Activated T-cell treated with anti-CD3 and anti-CD28 coated beads, Interleukin-2, amount 50 U/mL, for 24 hours (primary cell): Measurements from ENCODE around the gene MASP1.

Source experiments
- DNase-seq: peaks from one replicate; pipeline ENCODE4 v3.0.0-alpha.2; 2020
- H3K27ac Mint-ChIP-seq: 2 replicates; pipeline ENCODE4 v1.8.0; 2020; ENCODE audit warnings: mild to moderate bottlenecking, mixed read lengths
- H3K27me3 Mint-ChIP-seq: 2 replicates; pipeline ENCODE4 v1.8.0; 2020; ENCODE audit warnings: mixed read lengths
- H3K36me3 Mint-ChIP-seq: 2 replicates; pipeline ENCODE4 v1.8.0; 2020; ENCODE audit warnings: low read depth, mixed read lengths
- H3K4me1 Mint-ChIP-seq: 2 replicates; pipeline ENCODE4 v1.8.0; 2020; ENCODE audit warnings: low read depth, mixed read lengths
- H3K4me3 Mint-ChIP-seq: 2 replicates; pipeline ENCODE4 v1.8.0; 2020; ENCODE audit warnings: mild to moderate bottlenecking, moderate library complexity, mixed read lengths
- H3K9me3 Mint-ChIP-seq: 2 replicates; pipeline ENCODE4 v1.8.0; 2020; ENCODE audit warnings: mixed read lengths

Gene MASP1

DNA sequence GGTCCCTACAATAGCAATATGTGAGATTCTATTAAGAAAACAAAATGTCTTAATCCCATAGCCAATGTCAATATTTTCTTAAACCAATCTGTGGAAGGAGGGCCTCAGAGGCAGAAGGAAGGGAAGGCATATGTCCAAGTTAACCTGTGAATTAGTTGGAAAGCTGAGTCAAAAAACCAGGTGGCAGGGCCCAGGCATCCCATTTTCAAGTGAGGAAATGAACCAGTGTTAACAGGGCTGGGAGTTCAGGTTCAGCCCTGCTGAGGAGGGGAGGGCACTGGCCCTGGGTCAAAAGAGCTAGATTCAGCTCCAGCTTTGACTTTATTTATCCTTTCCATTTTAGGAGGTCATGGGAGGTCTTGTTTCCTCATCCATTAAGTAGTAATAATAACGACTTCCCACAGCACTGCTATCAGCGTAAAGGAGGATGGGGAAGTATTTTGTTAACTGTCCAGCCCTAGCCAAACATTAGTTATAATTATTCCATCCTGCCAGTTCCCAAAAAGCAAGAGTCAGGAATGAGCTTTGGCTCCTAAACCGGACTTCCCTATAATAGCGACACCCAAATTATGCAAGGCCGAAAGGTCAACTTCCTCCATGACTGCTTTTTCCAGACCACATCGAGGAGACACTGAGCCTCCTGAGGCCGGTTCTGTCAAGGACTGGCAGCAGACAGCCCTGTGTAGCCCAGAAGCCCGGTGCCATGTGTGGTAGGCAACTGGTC, 3.2 kb downstream of the MASP1 start:
- no peak for DNase-seq
- H3K9me3 Mint-ChIP-seq: no peaks in the 10 kb centered on the region
- peaks cover 7% of the 10 kb centered on the region for H3K4me1 Mint-ChIP-seq
- H3K27me3 Mint-ChIP-seq: peaks cover 50% of the 10 kb centered on the region
- no peak overlapping the region for H3K27ac Mint-ChIP-seq
- H3K36me3 Mint-ChIP-seq: no peaks in the 10 kb centered on the region
- no peak overlapping the region for H3K4me3 Mint-ChIP-seq

DNA sequence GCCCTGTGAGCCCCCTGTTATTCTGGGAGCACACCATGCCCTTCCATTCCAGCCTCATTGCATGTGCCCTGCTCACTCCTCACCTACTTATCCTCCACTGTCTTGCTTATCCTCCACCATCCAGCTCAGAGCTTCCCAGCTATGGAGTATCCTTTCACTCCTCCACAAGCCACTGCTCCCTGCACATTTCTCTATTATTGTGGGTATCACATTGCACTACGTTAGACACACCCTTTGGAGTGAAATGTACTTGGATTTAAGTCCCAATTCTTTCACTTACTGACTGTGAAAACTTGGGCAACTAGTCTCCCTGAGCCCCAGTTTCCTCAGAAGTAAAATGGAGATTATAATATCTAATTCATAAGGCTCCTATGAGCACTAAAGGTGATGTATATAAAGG, 4.3 kb downstream of the MASP1 start:
- H3K36me3 Mint-ChIP-seq: no peaks in the 10 kb centered on the region
- DNase-seq: no peak
- H3K27ac Mint-ChIP-seq: no peak overlapping the region
- no peak overlapping the region for H3K4me3 Mint-ChIP-seq
- no peaks in the 10 kb centered on the region for H3K9me3 Mint-ChIP-seq
- peaks cover 46% of the 10 kb centered on the region for H3K27me3 Mint-ChIP-seq
- H3K4me1 Mint-ChIP-seq: no peaks in the 10 kb centered on the region

DNA sequence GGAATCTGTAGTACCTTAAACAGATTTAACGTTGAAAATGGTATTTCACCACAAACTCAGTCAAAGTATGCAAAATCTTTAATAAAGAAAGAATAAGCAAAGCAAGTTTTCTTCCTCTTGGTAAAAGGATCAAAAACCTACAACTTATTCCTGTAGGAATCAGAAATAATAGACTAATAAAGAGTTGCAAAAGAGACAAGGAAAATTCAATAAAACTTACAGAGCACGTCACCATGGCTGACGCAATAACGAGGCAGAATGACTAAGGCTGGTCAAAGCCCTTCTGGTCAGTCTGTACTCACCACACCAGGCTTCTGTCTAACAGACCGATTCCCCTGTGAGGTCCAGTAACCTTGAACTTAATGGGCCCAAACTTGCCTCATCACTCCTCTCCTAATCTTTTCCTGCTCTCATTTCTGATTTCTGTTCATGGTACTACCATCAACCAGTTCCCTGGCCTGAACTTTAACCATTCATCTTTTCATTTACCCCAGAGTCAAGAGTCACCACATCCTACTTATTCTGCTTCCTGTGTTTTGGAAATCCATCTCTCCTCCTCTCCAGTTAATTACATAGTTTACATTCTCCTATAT, 5.0 kb downstream of the MASP1 start:
- Mint-ChIP-seq H3K4me3 (no peak overlapping the region), H3K9me3 (no peaks in the 10 kb centered on the region), H3K4me1 (no peaks in the 10 kb centered on the region), H3K36me3 (no peaks in the 10 kb centered on the region), H3K27ac (no peak overlapping the region), H3K27me3 (peaks cover 43% of the 10 kb centered on the region)
- no peak for DNase-seq

GRCh38 chr3:187281191-187281714, 10.3 kb downstream of the MASP1 start:
- no peaks in the 10 kb centered on the region for H3K36me3 Mint-ChIP-seq
- H3K4me3 Mint-ChIP-seq: no peak overlapping the region
- H3K9me3 Mint-ChIP-seq: no peaks in the 10 kb centered on the region
- H3K27me3 Mint-ChIP-seq: peaks cover 22% of the 10 kb centered on the region
- DNase-seq: no peak
- H3K4me1 Mint-ChIP-seq: no peaks in the 10 kb centered on the region
- H3K27ac Mint-ChIP-seq: no peak overlapping the region

GRCh38 chr3:187280644-187281043, 10.9 kb downstream of the MASP1 start:
- no peaks in the 10 kb centered on the region for H3K36me3 Mint-ChIP-seq
- no peak overlapping the region for H3K4me3 Mint-ChIP-seq

DNA sequence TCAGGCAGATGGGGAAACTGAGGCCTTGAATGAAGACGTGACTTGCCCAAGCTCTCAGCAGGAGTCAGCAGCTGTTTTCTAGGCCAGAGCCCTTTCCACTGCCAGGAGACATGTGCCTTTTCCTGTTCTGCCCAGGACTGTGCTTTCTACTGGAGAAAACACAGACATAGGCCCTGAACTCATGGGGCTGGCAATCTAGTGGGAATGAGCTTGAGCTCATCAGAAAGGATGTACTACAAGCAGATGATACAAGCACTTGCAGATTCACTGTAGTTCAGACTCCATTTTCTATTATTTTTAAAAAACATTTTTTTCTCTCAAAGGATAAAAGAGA, 14.4 kb downstream of the MASP1 start:
- DNase-seq: no peak
- H3K27me3 Mint-ChIP-seq: peaks cover 14% of the 10 kb centered on the region
- H3K4me3 Mint-ChIP-seq: no peak overlapping the region
- no peak overlapping the region for H3K27ac Mint-ChIP-seq
- no peaks in the 10 kb centered on the region for H3K9me3 Mint-ChIP-seq
- no peaks in the 10 kb centered on the region for H3K4me1 Mint-ChIP-seq
- no peaks in the 10 kb centered on the region for H3K36me3 Mint-ChIP-seq

More at GRCh38 chr3:187280644-187281043, 10.9 kb downstream of the MASP1 start:
- Mint-ChIP-seq H3K27me3 (peaks cover 22% of the 10 kb centered on the region), H3K9me3 (no peaks in the 10 kb centered on the region), H3K4me1 (no peaks in the 10 kb centered on the region), H3K27ac (no peak overlapping the region)
- no peak for DNase-seq

- no peaks in the 10 kb centered on the region for H3K9me3 Mint-ChIP-seq
- H3K27me3 Mint-ChIP-seq: peaks cover 13% of the 10 kb centered on the region
- no peaks in the 10 kb centered on the region for H3K4me1 Mint-ChIP-seq
Measured at GRCh38 chr3:187276397-187277128, 15.0 kb downstream of the MASP1 start.

GRCh38 chr3:187274977-187275338, 16.6 kb downstream of the MASP1 start:
- Mint-ChIP-seq H3K9me3 (no peaks in the 10 kb centered on the region), H3K27ac (no peak overlapping the region), H3K4me3 (no peak overlapping the region), H3K36me3 (no peaks in the 10 kb centered on the region), H3K4me1 (no peaks in the 10 kb centered on the region), H3K27me3 (peaks cover 8% of the 10 kb centered on the region)
- DNase-seq: no peak

More at GRCh38 chr3:187276397-187277128, 15.0 kb downstream of the MASP1 start:
- no peak overlapping the region for H3K27ac Mint-ChIP-seq
- DNase-seq: no peak
- no peak overlapping the region for H3K4me3 Mint-ChIP-seq
- no peaks in the 10 kb centered on the region for H3K36me3 Mint-ChIP-seq

DNA sequence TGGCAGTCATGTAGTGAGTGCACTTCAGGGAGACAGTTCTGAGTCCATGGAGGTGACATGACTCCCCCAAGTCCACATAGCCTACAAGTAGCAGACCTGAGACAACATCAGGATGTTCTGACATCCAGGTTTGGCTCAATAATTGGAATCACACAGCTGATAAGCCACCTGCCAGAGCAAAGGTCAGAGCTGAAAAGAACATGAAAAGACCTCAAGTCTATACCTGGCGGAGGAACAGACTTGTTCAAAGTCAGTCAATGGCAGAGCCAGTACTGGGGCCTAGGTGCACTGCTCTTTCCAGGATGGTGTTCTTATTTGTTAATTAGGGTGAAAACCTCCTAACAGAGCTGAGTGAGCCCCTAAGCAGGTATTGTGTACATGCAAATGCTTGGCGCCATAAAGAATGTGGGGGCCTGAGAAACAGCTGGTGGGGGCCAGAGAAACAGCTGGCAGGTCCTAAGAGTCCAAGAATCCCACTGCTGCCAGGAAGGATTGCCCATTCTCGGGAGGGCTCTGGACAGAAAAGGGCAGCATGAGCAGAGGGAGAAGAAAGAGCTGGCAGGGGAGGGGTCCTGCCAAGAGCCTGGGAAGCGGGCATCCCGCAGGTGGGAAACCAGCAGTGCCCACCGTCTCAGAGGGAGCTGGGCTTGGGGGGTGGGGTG, 17.1 kb downstream of the MASP1 start:
- H3K4me3 Mint-ChIP-seq: no peak overlapping the region
- no peak overlapping the region for H3K27ac Mint-ChIP-seq
- H3K36me3 Mint-ChIP-seq: no peaks in the 10 kb centered on the region
- peaks cover 3% of the 10 kb centered on the region for H3K9me3 Mint-ChIP-seq
- peaks cover 8% of the 10 kb centered on the region for H3K27me3 Mint-ChIP-seq
- no peaks in the 10 kb centered on the region for H3K4me1 Mint-ChIP-seq
- no peak for DNase-seq

- Mint-ChIP-seq H3K9me3 (peaks cover 7% of the 10 kb centered on the region), H3K4me1 (no peaks in the 10 kb centered on the region), H3K4me3 (no peak overlapping the region), H3K36me3 (no peaks in the 10 kb centered on the region), H3K27ac (no peak overlapping the region), H3K27me3 (peaks cover 17% of the 10 kb centered on the region)
- no peak for DNase-seq
Measured at GRCh38 chr3:187271582-187271981, 20.0 kb downstream of the MASP1 start.

GRCh38 chr3:187269486-187269885, 22.1 kb downstream of the MASP1 start:
- no peak for DNase-seq
- Mint-ChIP-seq H3K4me3 (no peak overlapping the region), H3K27me3 (peaks cover 29% of the 10 kb centered on the region), H3K9me3 (peaks cover 7% of the 10 kb centered on the region), H3K4me1 (no peaks in the 10 kb centered on the region), H3K36me3 (no peaks in the 10 kb centered on the region), H3K27ac (no peak overlapping the region)

GRCh38 chr3:187267306-187267705, 24.2 kb downstream of the MASP1 start:
- DNase-seq: no peak
- H3K4me1 Mint-ChIP-seq: no peaks in the 10 kb centered on the region
- no peak overlapping the region for H3K27ac Mint-ChIP-seq
- H3K9me3 Mint-ChIP-seq: peaks cover 7% of the 10 kb centered on the region
- H3K36me3 Mint-ChIP-seq: no peaks in the 10 kb centered on the region
- no peak overlapping the region for H3K4me3 Mint-ChIP-seq
- H3K27me3 Mint-ChIP-seq: peaks cover 35% of the 10 kb centered on the region

DNA sequence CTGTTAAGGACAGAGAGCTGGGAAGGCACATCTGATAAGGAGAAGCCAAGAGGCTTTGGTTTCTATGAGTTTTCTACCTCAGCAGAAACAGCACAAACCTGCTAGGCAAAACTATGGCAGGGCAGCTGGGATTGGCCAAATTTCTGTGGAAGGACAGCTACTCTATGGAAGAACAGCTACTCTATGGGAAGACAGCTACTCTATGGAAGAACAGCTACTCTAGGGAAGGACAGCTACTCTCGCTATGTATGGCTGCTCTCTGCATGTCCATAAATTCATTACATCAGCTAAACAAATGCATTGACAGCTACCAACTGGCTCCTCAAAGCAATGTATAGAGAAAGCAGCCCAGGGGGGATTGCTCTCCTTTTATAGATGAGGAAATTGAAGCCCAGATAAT, 24.8 kb downstream of the MASP1 start:
- no peak overlapping the region for H3K27ac Mint-ChIP-seq
- no peak for DNase-seq
- peaks cover 40% of the 10 kb centered on the region for H3K27me3 Mint-ChIP-seq
- H3K9me3 Mint-ChIP-seq: peaks cover 7% of the 10 kb centered on the region
- H3K4me3 Mint-ChIP-seq: no peak overlapping the region
- H3K36me3 Mint-ChIP-seq: no peaks in the 10 kb centered on the region
- no peaks in the 10 kb centered on the region for H3K4me1 Mint-ChIP-seq

DNA sequence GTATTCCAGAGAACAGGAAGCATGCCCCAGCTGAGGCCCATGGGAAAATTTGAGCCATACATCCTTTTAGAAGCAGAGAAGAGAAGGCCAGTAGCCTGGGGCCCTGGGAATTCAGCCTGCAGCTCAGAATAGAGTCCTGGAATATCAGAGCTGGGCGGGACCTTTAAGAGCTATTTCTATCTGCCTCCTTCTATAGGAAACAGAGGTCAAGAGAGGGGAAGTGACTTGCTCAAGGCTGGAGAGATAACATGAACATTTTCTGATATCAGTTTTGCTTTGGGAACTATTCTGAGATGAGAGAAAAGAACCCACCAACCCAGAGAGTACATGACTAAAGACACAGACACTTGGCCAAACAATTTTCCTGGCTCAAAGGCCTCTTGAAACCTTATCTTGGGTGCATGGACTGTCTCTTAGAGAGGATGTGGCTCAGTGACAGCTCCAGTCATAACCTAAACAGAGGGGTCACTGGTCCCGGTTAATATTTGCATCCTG, 26.0 kb downstream of the MASP1 start:
- no peak overlapping the region for H3K27ac Mint-ChIP-seq
- peaks cover 7% of the 10 kb centered on the region for H3K9me3 Mint-ChIP-seq
- no peaks in the 10 kb centered on the region for H3K36me3 Mint-ChIP-seq
- H3K4me1 Mint-ChIP-seq: no peaks in the 10 kb centered on the region
- DNase-seq: no peak
- H3K4me3 Mint-ChIP-seq: no peak overlapping the region
- H3K27me3 Mint-ChIP-seq: peaks cover 46% of the 10 kb centered on the region
